ENCODE measurements around the gene SLC22A23. TPM values are rescaled to one million over a fixed set of nuclear protein-coding genes. Genes with fewer than 3 reads are reported as not detected.

The SLC22A23 gene
- total and polyA plus RNA-seq, 2 of the 4 experiments (the other 2 are of a cell fraction) = 0.72 to 1.6 TPM

- no peak overlapping the region for H4K5ac ChIP-seq (ENCODE audit: low read depth, low read length)
- no peak overlapping the region for H3K23ac ChIP-seq (ENCODE audit: low read depth, low read length)
- H2AK5ac ChIP-seq (ENCODE audit: low read depth, low read length) = no peak overlapping the region
- no TSS peak for BruUV-seq (replicated peaks)
- in situ Hi-C loops (cut with MboI; ENCODE audit: low sequenced_read_pairs) = no loop called here
- no peak overlapping the region for H3K14ac ChIP-seq (replicated peaks; ENCODE audit: low read depth, low read length)
- DNase-seq = no peak
- no peak overlapping the region for H3K56ac ChIP-seq (ENCODE audit: extremely low read depth, insufficient read depth, low read length)
- H2AFZ ChIP-seq (replicated peaks; ENCODE audit: low read length, poor library complexity) = no peak overlapping the region
- peaks cover 7% of the 10 kb centered on the region for H3K9me1 ChIP-seq (ENCODE audit: insufficient read depth, low read length)
- H4K20me1 ChIP-seq (ENCODE audit: insufficient read depth, low read length) = no peaks in the 10 kb centered on the region
- 0 out of 2 replicates have a peak, but pooled peaks cover 2% of the 10 kb centered on the region for H3K27me3 ChIP-seq (ENCODE audit: control insufficient read depth, insufficient read depth, low read length)
- H3K9ac ChIP-seq (ENCODE audit: low read depth, low read length) = no peak overlapping the region
- WGBS, 2 experiments (ENCODE audit: extremely low coverage in 2 of 2, insufficient read length in 1 of 2) = 80% methylated on average over 1 of the region's 8 CpGs; no CpG with 5 or more reads in 1 of the 2 experiments
- intact Hi-C loops (cut with micrococcal nuclease) = no loop called here
- H3K4me3 ChIP-seq (ENCODE audit: insufficient read depth, low read depth, low read length) = no peak overlapping the region
- no peak overlapping the region for H3K4me2 ChIP-seq (ENCODE audit: low read depth, low read length)
- CTCF ChIA-PET = no interaction called here
- no peak overlapping the region for H2AK9ac ChIP-seq (replicated peaks; ENCODE audit: low read depth, low read length, poor library complexity)
- peaks cover 3% of the 10 kb centered on the region; the same call in 1 of the 2 replicates for H3K9me3 ChIP-seq (ENCODE audit: control insufficient read depth, insufficient read depth, low read length)
- POLR2A ChIA-PET (ENCODE audit: unreplicated experiment) = no interaction called here
- no peak overlapping the region for H2BK120ac ChIP-seq (ENCODE audit: low read depth, low read length)
- no peak overlapping the region for H3K18ac ChIP-seq (ENCODE audit: low read depth, low read length)
- no peak overlapping the region for H2BK5ac ChIP-seq (ENCODE audit: low read depth, low read length, poor library complexity, severe bottlenecking)
- H2BK20ac ChIP-seq (ENCODE audit: low read depth, low read length) = no peak overlapping the region
- dilution Hi-C loops (cut with HindIII; ENCODE audit: low sequenced_read_pairs, unreplicated experiment) = no loop called here
- no peaks in the 10 kb centered on the region for H3K36me3 ChIP-seq (ENCODE audit: control insufficient read depth, insufficient read depth, low read length)
- H3K27ac ChIP-seq (ENCODE audit: insufficient read depth, low read length) = no peak overlapping the region
- H4K91ac ChIP-seq (ENCODE audit: insufficient read depth, low read depth, low read length) = no peak overlapping the region
- no peak for ATAC-seq (ENCODE audit: low read depth)
- H3K79me1 ChIP-seq (ENCODE audit: low read depth in 1 of 2, low read length in 2 of 2) = no peaks in the 10 kb centered on the region
- no peak overlapping the region for H2BK15ac ChIP-seq (ENCODE audit: low read depth, low read length)
- no peak overlapping the region for H4K8ac ChIP-seq (ENCODE audit: low read depth in 2 of 2, low read length in 2 of 2)
- peaks cover 13% of the 10 kb centered on the region for H3K4me1 ChIP-seq (ENCODE audit: control insufficient read depth, insufficient read depth, low read length)
- no peak overlapping the region for H3K4ac ChIP-seq (ENCODE audit: low read depth, low read length)
- no peak for TF ChIP-seq CHD1 (IDR thresholded peaks at IDR 0.05; ENCODE audit: low read depth, low read length)
- TF ChIP-seq POLR2A (IDR thresholded peaks at IDR 0.05; ENCODE audit: low read depth, low read length) = no peak
- TF ChIP-seq MXI1 (IDR thresholded peaks at IDR 0.05; ENCODE audit: borderline replicate concordance, low read depth, low read length) = no peak
- TF ChIP-seq MAZ (IDR thresholded peaks at IDR 0.05; ENCODE audit: borderline replicate concordance, low read depth, low read length) = no peak
- no peak for TF ChIP-seq RCOR1 (IDR thresholded peaks at IDR 0.05; ENCODE audit: insufficient replicate concordance, low read length)
- no peak for TF ChIP-seq CEBPB (IDR thresholded peaks at IDR 0.05; ENCODE audit: low read depth, low read length)
- TF ChIP-seq MAFK (IDR thresholded peaks at IDR 0.05; ENCODE audit: low read depth, low read length) = no peak
- TF ChIP-seq RAD21 (IDR thresholded peaks at IDR 0.05; ENCODE audit: low read length) = no peak
- TF ChIP-seq USF2 (IDR thresholded peaks at IDR 0.05; ENCODE audit: low read depth, low read length) = no peak
- TF ChIP-seq ELK1 (IDR thresholded peaks at IDR 0.05; ENCODE audit: borderline replicate concordance, low read depth, low read length) = no peak
- no peak for TF ChIP-seq FOS (IDR thresholded peaks at IDR 0.05; ENCODE audit: low read depth, low read length)
- no peak for TF ChIP-seq NFE2L2 (IDR thresholded peaks at IDR 0.05; ENCODE audit: low read depth, low read length)
- no peak for TF ChIP-seq BHLHE40 (IDR thresholded peaks at IDR 0.05; ENCODE audit: low read depth, low read length)
- TF ChIP-seq CTCF (conservative IDR thresholded peaks at IDR 0.05; ENCODE audit: low read depth, low read length) = no peak
- no peak for TF ChIP-seq RFX5 (IDR thresholded peaks at IDR 0.05; ENCODE audit: low read depth, low read length)
Measured at GRCh38 chr6:3244003-3244831, 212.6 kb downstream of the SLC22A23 start.
